ENCODE measurements around the gene ELOA2.

- TF ChIP-seq, protein P1, sequence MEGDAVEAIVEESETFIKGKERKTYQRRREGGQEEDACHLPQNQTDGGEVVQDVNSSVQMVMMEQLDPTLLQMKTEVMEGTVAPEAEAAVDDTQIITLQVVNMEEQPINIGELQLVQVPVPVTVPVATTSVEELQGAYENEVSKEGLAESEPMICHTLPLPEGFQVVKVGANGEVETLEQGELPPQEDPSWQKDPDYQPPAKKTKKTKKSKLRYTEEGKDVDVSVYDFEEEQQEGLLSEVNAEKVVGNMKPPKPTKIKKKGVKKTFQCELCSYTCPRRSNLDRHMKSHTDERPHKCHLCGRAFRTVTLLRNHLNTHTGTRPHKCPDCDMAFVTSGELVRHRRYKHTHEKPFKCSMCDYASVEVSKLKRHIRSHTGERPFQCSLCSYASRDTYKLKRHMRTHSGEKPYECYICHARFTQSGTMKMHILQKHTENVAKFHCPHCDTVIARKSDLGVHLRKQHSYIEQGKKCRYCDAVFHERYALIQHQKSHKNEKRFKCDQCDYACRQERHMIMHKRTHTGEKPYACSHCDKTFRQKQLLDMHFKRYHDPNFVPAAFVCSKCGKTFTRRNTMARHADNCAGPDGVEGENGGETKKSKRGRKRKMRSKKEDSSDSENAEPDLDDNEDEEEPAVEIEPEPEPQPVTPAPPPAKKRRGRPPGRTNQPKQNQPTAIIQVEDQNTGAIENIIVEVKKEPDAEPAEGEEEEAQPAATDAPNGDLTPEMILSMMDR (conservative IDR thresholded peaks at IDR 0.05; ENCODE audit: low read depth, low read length): peak; percentile 59
- TF ChIP-seq EZH2 (IDR thresholded peaks at IDR 0.05; ENCODE audit: low read length, unreplicated experiment) (no peak), EZH2phosphoT487 (IDR thresholded peaks at IDR 0.05; ENCODE audit: borderline replicate concordance, low read length) (no peak)
Measured at GRCh38 chr18:47036298-47036874, 965 bp upstream of the ELOA2 start.
